OCI-M2 (cell line): ENCODE measurements around the gene OFD1.

Experiments
- DNase-seq: peaks from one replicate; lab custom pipeline; 2025; ENCODE audit not compliant: unreplicated experiment; lab: John Stamatoyannopoulos, UW

The OFD1 gene, protein sequence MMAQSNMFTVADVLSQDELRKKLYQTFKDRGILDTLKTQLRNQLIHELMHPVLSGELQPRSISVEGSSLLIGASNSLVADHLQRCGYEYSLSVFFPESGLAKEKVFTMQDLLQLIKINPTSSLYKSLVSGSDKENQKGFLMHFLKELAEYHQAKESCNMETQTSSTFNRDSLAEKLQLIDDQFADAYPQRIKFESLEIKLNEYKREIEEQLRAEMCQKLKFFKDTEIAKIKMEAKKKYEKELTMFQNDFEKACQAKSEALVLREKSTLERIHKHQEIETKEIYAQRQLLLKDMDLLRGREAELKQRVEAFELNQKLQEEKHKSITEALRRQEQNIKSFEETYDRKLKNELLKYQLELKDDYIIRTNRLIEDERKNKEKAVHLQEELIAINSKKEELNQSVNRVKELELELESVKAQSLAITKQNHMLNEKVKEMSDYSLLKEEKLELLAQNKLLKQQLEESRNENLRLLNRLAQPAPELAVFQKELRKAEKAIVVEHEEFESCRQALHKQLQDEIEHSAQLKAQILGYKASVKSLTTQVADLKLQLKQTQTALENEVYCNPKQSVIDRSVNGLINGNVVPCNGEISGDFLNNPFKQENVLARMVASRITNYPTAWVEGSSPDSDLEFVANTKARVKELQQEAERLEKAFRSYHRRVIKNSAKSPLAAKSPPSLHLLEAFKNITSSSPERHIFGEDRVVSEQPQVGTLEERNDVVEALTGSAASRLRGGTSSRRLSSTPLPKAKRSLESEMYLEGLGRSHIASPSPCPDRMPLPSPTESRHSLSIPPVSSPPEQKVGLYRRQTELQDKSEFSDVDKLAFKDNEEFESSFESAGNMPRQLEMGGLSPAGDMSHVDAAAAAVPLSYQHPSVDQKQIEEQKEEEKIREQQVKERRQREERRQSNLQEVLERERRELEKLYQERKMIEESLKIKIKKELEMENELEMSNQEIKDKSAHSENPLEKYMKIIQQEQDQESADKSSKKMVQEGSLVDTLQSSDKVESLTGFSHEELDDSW

DNA sequence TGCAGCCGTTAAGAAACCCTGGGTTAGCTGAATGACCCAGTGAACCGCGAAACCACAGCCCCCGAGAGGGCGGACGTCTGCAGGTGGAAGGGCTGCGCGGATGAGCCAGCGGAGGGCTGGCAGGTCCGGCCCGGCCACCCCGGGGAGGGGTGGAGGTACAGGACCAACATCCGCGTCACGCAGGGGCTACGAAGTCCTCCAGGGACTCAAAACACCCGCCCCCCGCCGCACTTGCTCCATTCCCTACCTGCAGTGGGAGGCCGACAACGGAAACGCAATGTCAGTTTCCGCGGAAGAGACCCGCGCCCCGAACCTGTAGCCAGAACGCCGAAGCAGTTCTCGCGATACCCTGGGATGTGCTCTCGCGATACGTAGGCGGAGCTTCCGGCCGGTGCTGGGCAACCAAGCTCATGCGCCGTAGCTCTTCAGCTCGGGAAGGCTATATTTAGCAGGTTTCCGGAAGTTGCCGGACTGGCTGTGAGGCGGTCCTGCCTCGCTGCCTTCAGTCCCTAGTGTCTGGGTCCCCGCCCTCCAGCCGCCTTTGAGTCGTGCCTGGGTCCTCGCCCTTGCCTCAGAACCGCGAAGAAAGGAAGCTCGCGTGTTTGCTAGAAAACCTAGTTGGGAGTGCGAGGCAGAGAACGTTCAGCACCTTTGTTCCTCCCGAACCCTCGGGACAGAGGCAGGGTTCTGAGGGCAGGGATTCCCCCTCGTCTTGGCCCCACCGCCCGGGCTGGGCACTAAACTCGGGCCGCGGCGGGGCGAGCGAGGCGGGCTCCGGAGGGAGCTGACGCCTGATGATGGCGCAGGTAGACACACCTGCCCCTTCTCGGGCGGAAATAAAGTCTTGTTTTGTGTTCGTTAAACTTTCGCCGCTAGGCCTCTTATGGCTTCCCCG lies at the start of gene OFD1, which contains the start of gene TRAPPC2:
TSS of gene OFD1 (plus strand) at position 471 of the 895 bp plus-strand sequence. CDS start at position 795, 324 bp downstream.
TSS of gene TRAPPC2 (minus strand) at position 343 of the 895 bp plus-strand sequence. CDS start 14,657 bp downstream, outside the sequence.
- DNase-seq = peak; percentile 66

DNA sequence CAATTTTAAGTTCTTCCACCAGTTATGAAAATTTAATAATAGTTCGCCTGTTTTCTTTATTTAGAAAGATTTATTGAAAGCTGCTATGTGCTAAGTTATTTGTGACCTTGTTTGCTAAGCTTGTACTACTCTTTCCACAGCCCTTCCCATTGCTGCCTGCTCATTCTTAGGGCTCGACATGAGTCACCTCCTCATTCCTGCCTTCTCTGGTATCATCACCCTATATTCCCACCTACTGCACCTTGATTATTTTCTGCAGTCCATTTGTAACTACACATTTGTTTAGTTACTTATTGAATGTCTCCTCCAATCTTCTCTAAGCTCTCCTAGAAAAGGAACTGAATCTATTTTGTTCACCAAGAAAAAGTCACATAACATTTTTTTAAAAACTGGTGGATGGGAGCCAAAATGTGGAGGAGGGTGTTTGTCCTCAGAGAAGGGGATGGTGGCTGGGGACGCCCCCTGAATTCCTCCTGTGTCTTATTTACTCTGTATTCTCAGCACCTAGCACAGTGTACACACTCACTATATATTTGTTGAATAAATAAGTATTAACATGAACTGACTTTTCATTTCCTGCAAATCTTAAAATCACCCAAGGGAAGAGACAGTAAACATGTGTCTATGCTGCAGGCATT lies 49.3 kb upstream of the OFD1 start:
- DNase-seq = no peak

GRCh38 chrX:13687203-13687602 lies 47.3 kb upstream of the OFD1 start:
- DNase-seq = no peak

GRCh38 chrX:13688384-13688957 lies 46.1 kb upstream of the OFD1 start:
- DNase-seq = no peak

DNA sequence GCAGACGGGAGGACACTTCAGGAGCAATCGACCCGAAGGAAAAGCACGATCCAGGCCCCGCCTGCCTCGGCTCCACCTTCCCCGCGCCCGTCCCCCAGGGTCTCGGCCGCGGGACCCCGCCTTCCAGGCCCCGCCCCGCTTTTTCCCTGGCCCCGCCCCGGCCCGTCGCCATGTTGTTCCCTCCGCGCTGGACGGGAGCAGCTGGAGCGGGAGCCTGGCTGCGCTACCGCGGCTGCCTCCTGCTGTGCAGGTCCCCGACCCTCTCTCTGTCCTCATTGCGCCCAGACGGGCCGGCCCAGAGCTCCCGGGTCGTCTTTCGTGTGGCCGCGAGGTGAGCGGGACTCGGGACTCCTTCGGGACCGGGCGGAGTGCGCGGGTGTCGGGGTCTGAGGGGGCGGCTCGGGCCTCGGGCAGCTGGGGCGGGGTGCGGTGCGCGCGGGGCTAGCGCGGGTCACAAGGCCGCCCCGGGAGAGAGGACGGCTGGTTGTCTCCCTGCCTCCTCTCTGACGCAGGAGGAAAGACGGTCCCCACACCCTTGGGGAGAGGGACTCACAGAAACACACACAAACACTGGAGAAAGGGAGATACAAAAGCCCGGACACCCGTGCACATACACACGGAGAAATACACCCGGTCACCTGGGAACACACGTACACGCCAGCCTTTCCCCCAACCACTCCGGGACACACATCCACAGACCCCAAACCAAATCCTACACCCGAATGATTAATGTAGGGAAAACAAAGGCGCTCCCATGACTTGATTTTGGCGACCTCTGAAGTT lies 45.4 kb upstream of the OFD1 start, which contains the start of gene RAB9A:
TSS of gene RAB9A (plus strand) at position 171 of the 783 bp plus-strand sequence. CDS start 19,619 bp downstream, outside the sequence.
- no peak for DNase-seq

DNA sequence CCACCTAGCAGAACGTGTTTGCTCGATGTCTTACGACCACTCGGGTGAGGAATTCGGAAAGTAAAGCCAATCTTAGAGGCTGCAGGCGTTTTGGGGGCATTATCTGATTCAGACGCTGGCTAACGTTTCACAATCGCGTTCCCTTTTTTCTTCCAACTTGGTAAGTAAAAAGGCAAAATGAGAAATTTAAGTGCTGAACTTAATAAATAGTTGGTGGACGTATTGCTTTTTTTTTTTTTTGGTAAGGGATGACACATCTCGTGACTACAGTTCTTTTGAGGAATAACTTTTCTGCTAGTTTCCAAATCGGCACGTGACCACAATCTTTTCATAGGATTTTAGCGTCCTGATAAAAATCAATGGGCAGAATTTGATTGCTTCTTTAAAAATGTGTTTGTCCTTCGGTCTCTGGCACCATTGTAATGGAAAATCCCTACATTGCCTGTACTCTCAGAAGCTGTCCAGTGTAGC lies 44.8 kb upstream of the OFD1 start:
- DNase-seq = no peak

- DNase-seq = no peak
Measured at GRCh38 chrX:13690836-13691235, 43.7 kb upstream of the OFD1 start.

DNA sequence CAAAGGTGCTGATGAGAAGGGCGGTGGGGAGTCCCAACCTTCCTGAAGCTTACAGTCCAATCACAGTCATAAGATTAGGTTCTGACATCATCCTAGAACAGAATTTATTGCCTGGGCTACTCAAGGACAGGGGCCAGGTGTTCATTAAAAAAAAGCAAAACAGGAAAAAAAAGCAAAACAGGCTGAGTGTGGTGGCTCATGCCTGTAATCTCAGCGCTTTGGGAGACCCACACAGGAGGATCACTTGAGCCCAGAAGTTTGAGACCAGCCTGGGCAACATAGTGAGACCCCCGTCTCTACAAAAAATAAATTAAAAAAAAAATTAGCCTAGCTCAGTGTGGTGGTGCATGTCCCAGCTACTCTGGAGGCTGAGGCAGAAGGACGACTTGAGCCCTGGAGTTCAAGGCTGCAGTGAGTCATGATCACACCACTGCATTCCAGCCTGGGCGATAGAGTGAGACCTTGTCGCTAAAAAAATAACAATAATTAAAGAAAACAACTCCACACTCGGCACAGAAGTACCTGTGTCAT lies 42.6 kb upstream of the OFD1 start:
- DNase-seq = no peak

DNA sequence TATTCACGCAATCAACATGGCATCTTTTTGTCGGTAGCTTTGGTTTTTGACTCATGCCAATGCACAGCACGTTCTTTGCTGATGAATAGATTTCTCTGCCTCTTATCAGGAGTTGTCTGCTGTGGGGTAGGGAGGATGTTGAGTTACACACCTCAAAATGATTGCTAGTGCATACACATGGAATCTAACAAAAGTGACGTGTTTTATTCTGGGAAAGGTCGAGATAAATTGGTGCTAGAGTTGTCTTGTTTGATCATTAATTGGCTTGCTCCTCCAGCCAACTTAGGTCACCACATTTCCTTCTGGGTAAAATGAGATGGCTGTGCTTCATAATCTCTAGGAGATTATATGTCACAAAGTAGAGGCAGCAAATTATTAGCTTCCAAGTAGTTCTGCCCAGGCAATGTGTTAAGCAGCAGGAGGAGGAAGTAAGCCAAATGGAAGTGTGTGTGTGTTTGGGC lies 41.7 kb upstream of the OFD1 start:
- DNase-seq = no peak

DNA sequence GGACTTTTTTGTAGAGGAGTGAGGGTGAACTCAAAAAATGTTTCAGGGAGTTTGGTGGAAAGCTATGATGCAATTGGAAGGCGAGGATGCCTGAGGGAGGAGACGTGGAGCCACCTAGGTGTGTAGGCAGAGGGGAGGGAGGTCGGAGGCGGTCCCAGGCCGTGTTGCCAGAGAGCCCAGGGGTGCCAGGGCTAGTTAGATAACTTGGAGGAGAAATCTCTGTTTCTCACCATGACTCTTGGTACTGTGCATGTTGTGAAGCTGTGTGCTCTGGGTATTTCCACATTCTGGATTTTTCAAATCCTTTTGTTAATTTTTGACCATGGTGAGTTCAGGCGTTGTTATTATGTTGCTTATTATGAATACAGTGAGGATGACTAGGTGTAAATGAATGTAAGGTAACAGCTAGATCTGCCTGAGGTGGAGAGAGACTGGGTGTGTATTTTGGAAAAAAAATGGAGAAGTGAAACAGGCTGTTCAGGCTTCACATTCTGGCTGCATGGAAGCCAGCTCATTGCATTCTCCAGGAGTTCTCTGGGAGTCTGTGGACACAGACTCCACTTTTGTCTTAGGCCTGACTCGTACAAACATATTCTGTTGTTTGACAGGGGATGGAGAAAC lies 41.1 kb upstream of the OFD1 start:
- no peak for DNase-seq

- no peak for DNase-seq
Measured at GRCh38 chrX:13694359-13694758, 40.2 kb upstream of the OFD1 start.

DNA sequence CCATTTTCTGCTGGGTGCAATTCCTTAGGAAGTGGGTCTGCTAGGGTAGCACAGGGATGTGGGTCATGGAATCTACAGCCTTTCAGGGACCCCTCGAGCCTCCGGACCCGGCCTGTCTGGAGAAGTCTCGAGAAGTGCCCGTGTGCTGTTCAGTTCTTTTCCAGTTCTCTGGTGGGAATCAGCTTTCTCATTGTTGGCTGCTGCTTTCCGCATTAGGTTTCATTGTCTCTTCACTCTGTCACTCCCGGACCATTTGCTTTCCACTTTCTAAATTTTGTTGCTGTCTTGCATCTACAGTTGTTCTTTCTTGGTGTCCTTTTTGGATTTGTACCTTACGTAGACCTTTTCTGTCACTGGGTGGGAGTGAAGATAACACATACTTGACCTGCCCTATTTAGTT lies 39.6 kb upstream of the OFD1 start:
- DNase-seq = no peak

DNA sequence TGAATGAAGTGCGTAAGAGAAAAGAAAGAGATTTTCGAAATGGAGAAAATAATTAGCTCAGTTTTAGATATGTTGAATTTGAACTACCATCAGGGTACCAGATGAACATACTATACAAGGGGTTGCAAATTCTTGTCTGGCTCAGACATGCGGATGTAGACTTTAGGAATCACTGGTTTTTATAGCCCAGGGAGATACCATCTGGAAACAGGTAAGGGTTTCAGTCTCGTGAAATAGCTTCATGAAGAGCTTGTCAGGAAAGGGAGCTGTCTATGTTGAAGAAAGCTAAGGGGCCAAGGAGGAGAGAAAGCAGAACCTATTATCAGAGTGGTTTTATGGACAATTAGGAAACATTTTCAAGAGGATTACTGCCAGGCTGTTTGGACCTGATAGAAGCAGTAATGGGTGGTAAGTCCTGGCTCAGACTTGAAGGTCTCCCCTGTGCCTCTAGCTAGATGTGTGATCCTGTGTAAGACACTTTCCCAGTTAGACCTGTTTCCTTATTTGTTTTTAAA lies 38.9 kb upstream of the OFD1 start:
- no peak for DNase-seq

- no peak for DNase-seq
Measured at GRCh38 chrX:13697455-13697854, 37.1 kb upstream of the OFD1 start.

GRCh38 chrX:13697976-13698375 lies 36.6 kb upstream of the OFD1 start:
- no peak for DNase-seq

GRCh38 chrX:13698432-13698831 lies 36.1 kb upstream of the OFD1 start:
- no peak for DNase-seq

GRCh38 chrX:13699183-13699826 lies 35.2 kb upstream of the OFD1 start:
- DNase-seq = no peak
